DOHH2 (cell line): ENCODE data around the gene ITPA.
A peak's percentile ranks its signal among the peaks of the same experiment; 100 is the strongest.

Experiments
- H3F3A ChIP-seq: fragments of 200-600 bp; sonication (generic), shearing (Covaris generic); 2 replicates; pipeline ENCODE4 v1.6.0; 2016; ENCODE audit warnings: antibody characterized with exemption, mild to moderate bottlenecking; ENCODE audit not compliant: control insufficient read depth, insufficient read depth
- H3K27ac ChIP-seq: fragments of 200-600 bp; sonication (generic); 2 replicates; pipeline ENCODE4 v1.5.1; 2014; ENCODE audit warnings: low read depth, mild to moderate bottlenecking, low read length, moderate library complexity
- H3K27me3 ChIP-seq: fragments of 200-600 bp; sonication (generic); 2 replicates; pipeline ENCODE4 v1.6.1; 2014; ENCODE audit warnings: mild to moderate bottlenecking, low read length, mixed read lengths; ENCODE audit not compliant: control insufficient read depth
- H3K36me3 ChIP-seq: fragments of 200-600 bp; sonication (generic); 2 replicates; pipeline ENCODE4 v1.6.1; 2014; ENCODE audit warnings: mild to moderate bottlenecking, low read length, moderate library complexity, mixed read lengths; ENCODE audit not compliant: control insufficient read depth
- H3K4me1 ChIP-seq: fragments of 200-600 bp; sonication (generic); 2 replicates; pipeline ENCODE4 v1.6.1; 2014; ENCODE audit warnings: mild to moderate bottlenecking, low read length, mixed read lengths; ENCODE audit not compliant: control insufficient read depth
- H3K4me2 ChIP-seq: fragments of 200-600 bp; sonication (generic); 2 replicates; pipeline ENCODE4 v1.6.0; 2014; ENCODE audit warnings: mild to moderate bottlenecking, low read length, moderate library complexity
- H3K4me3 ChIP-seq: fragments of 200-600 bp; sonication (generic); 2 replicates; pipeline ENCODE4 v1.5.1; 2014; ENCODE audit warnings: mild to moderate bottlenecking, low read length, mixed read lengths
- H3K79me2 ChIP-seq: fragments of 200-600 bp; sonication (generic); 2 replicates; pipeline ENCODE4 v1.6.1; 2014; ENCODE audit warnings: mild to moderate bottlenecking, low read length, mixed read lengths; ENCODE audit not compliant: control insufficient read depth
- H3K9me2 ChIP-seq: fragments of 200-600 bp; sonication (generic); replicated peaks from 2 replicates; pipeline ENCODE4 v1.6.1; 2014; ENCODE audit warnings: mild to moderate bottlenecking, low read length, mixed read lengths; ENCODE audit not compliant: control insufficient read depth
- H3K9me3 ChIP-seq: fragments of 200-600 bp; sonication (generic); 2 replicates; pipeline ENCODE4 v1.6.1; 2014; ENCODE audit warnings: antibody characterized with exemption, low read length, mixed read lengths; ENCODE audit not compliant: control insufficient read depth, insufficient read depth
- H4K20me1 ChIP-seq: fragments of 200-600 bp; sonication (generic); 2 replicates; pipeline ENCODE4 v1.6.0; 2014; ENCODE audit warnings: low read depth, mild to moderate bottlenecking, antibody characterized with exemption, low read length, moderate library complexity; ENCODE audit not compliant: control insufficient read depth, insufficient read depth
- CTCF ChIP-seq: fragments of 200-600 bp; sonication (generic); IDR thresholded peaks from one replicate; pipeline ENCODE4 v1.5.1; 2014; ENCODE audit warnings: antibody characterized with exemption, mild to moderate bottlenecking, low read depth, low read length; ENCODE audit not compliant: poor library complexity, severe bottlenecking
- EZH2phosphoT487 ChIP-seq: fragments of 200-600 bp; sonication (generic); IDR thresholded peaks from 2 replicates; pipeline ENCODE4 v1.6.1; 2017; ENCODE audit warnings: borderline replicate concordance, mild to moderate bottlenecking, antibody characterized with exemption, low read length, moderate library complexity, mixed read lengths

ITPA gene

GRCh38 chr20:3218307-3218988 is 9.2 kb downstream of the ITPA start:
- Histone ChIP-seq H3K9me3 (no peaks in the 10 kb centered on the region), H4K20me1 (peaks cover 5% of the 10 kb centered on the region; the same call in 1 of the 2 replicates), H3K4me3 (no peak overlapping the region), H3F3A (no peaks in the 10 kb centered on the region; the same call in 1 of the 2 replicates), H3K27ac (no peak overlapping the region), H3K9me2 (no peaks in the 10 kb centered on the region), H3K79me2 (peaks cover 2% of the 10 kb centered on the region), H3K27me3 (no peaks in the 10 kb centered on the region), H3K4me2 (no peak overlapping the region), H3K4me1 (peaks cover 20% of the 10 kb centered on the region), H3K36me3 (peaks cover 52% of the 10 kb centered on the region)
- TF ChIP-seq EZH2phosphoT487, result no peak
- peak; percentile 97 for TF ChIP-seq CTCF

- no peaks in the 10 kb centered on the region for H3K27me3 ChIP-seq
- no peaks in the 10 kb centered on the region for H3K9me3 ChIP-seq
- H3K4me2 ChIP-seq, result no peak overlapping the region
- H3K4me1 ChIP-seq, result peaks cover 20% of the 10 kb centered on the region
- H3K36me3 ChIP-seq, result peaks cover 39% of the 10 kb centered on the region
- no peaks in the 10 kb centered on the region for H3K79me2 ChIP-seq
- TF ChIP-seq EZH2phosphoT487, result no peak
- H3F3A ChIP-seq, result no peaks in the 10 kb centered on the region; the same call in 1 of the 2 replicates
- no peaks in the 10 kb centered on the region for H3K9me2 ChIP-seq
- H4K20me1 ChIP-seq, result peaks cover 5% of the 10 kb centered on the region; the same call in 1 of the 2 replicates
- H3K27ac ChIP-seq, result no peak overlapping the region
- no peak overlapping the region for H3K4me3 ChIP-seq
Measured at GRCh38 chr20:3221398-3222226, 12.3 kb downstream of the ITPA start.

GRCh38 chr20:3222635-3223600 is 13.6 kb downstream of the ITPA start:
- Histone ChIP-seq H3K27me3 (no peaks in the 10 kb centered on the region), H3K4me2 (peak overlapping the region; percentile 26; the same call in 1 of the 2 replicates), H3K36me3 (peaks cover 39% of the 10 kb centered on the region), H3K79me2 (no peaks in the 10 kb centered on the region), H3F3A (no peaks in the 10 kb centered on the region), H3K9me3 (no peaks in the 10 kb centered on the region), H3K9me2 (no peaks in the 10 kb centered on the region), H3K4me1 (peaks cover 20% of the 10 kb centered on the region), H3K27ac (no peak overlapping the region), H3K4me3 (no peak overlapping the region), H4K20me1 (peaks cover 5% of the 10 kb centered on the region; the same call in 1 of the 2 replicates)
- TF ChIP-seq EZH2phosphoT487, result no peak
- TF ChIP-seq CTCF, result no peak
